Transverse colon (tissue), 3 donors: ENCODE measurements around the gene BCO1.
A peak's percentile ranks its signal among the peaks of the same experiment; 100 is the strongest.

Source experiments
- CTCF ChIP-seq, 5 experiments: fragments of 200-600 bp in 3 of 5; fragments of 450-650 bp in 2 of 5; sonication (generic) in 3 of 5; IDR thresholded peaks; 1 replicate in 2 of 5; 2 replicates in 3 of 5; pipeline ENCODE4 v1.5.1; 2016 to 2017; ENCODE audit warnings: antibody characterized with exemption in 5 of 5, inconsistent platforms in 3 of 5, mild to moderate bottlenecking in 2 of 5, moderate library complexity in 1 of 5
- EP300 ChIP-seq: sonication (generic); formaldehyde crosslinking; IDR thresholded peaks from one replicate; pipeline ENCODE4 v1.6.1; 2017; ENCODE audit warnings: antibody characterized with exemption, low read depth
- POLR2A ChIP-seq: fragments of 450-650 bp; IDR thresholded peaks from one replicate; pipeline ENCODE4 v1.6.1; 2016; ENCODE audit warnings: antibody characterized with exemption, mild to moderate bottlenecking, moderate library complexity

GRCh38 chr16:81275064-81275532, 36.6 kb downstream of the BCO1 start:
- TF ChIP-seq POLR2A = peak; percentile 37
- TF ChIP-seq EP300 = no peak
- no peak for TF ChIP-seq CTCF (IDR thresholded peaks at IDR 0.05)
